ENCODE data around the gene KRT76.

KRT76 gene

DNA sequence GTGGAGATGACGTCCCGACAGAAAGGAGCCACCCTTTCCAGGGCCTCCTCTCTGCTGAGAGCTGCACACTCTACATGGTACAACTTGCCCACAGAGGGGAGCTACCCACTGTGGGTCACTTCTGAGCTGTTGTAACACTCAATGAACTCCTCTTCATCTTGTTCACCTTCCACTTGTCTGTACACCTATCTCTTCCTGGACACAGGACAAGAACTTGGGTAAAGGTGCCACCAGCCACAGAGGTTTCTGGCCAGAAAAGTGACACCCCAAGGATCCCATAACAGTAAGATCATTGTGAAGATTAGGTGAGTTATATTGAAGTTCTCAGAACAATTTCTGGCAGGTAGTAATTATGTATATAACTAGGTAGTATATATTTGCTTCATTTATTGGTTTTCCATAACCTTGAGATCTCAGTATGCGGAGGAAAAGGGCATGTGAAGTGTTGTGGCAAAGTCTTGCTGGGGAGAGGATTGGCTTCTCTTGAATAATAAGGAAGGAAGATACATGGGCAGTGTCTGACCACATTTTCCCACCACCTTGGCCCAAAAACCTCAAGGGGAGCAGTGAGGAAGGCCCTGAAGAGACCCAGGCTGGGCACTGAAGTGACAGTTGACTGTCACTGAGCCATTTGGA lies 34.2 kb downstream of the KRT76 start:
- no peak overlapping the region for H3K4me3 ChIP-seq (ENCODE audit: low read length)
- DNase-seq (ENCODE audit: low read depth), result no peak
- TF ChIP-seq, protein P1, sequence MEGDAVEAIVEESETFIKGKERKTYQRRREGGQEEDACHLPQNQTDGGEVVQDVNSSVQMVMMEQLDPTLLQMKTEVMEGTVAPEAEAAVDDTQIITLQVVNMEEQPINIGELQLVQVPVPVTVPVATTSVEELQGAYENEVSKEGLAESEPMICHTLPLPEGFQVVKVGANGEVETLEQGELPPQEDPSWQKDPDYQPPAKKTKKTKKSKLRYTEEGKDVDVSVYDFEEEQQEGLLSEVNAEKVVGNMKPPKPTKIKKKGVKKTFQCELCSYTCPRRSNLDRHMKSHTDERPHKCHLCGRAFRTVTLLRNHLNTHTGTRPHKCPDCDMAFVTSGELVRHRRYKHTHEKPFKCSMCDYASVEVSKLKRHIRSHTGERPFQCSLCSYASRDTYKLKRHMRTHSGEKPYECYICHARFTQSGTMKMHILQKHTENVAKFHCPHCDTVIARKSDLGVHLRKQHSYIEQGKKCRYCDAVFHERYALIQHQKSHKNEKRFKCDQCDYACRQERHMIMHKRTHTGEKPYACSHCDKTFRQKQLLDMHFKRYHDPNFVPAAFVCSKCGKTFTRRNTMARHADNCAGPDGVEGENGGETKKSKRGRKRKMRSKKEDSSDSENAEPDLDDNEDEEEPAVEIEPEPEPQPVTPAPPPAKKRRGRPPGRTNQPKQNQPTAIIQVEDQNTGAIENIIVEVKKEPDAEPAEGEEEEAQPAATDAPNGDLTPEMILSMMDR (IDR thresholded peaks at IDR 0.05; ENCODE audit: insufficient read depth, low read depth, low read length, missing control alignments), result no peak

DNA sequence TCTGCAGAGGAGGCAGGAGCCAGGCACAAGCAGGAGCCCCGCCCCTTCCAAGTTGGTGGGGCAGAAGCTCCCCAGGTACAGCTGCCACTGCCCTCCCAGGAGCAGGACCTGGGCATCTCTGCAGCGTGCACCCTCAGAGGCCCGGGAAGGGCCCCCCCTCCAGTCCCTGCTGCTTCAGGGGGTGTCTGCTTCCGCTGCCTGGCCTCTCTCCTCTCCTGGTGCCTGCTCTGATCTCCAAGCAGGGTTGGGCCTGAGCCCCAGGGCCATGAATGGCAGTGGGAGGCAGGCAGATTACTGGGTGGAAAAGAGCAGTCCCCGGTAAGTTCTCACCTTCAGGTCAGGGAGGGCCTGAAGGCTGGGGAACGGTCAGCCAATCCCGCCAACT lies 35.0 kb downstream of the KRT76 start:
- TF ChIP-seq, protein P1 (IDR thresholded peaks at IDR 0.05; ENCODE audit: insufficient read depth, low read depth, low read length, missing control alignments), result no peak
- H3K4me3 ChIP-seq (ENCODE audit: low read length), result no peak overlapping the region
- DNase-seq (ENCODE audit: low read depth), result no peak

DNA sequence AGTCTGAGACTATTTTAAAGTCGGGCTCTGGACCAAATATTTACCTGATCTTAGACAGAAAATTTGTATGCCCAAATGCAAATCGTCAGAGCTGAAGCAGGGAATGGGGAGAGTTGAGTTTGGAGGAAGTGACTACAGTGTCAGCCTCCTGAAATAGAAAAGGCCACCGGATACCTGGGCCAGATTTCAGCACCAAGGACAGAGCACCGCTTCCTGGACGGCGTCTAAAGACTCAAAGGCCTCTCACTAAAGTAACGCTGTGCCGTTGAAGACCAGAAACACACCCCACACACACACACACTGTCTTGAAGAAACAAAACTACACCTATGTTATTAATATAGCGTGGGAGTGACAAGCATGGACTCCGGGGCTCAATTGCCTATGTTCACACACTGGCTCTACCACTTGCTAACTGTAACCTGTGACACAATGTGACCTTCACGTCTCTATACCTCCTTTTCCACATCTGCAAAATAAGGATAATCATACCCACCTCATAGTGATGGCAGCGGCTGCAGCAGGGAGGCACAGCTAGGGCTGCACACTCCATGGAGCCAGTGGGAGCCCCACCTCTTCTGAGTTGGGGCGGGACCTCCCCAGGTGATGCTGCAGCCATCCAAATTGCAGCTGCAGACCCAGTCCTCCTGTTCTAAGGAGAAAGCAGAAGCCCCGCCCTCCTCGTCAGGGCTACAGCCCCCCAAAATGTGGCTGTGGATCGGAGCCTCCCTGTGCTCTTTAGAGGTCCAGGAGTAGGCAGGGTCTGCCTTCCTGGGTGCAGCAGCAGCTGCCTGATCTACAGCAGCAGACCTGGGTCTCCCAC lies 35.6 kb downstream of the KRT76 start:
- TF ChIP-seq, protein P1 (IDR thresholded peaks at IDR 0.05; ENCODE audit: insufficient read depth, low read depth, low read length, missing control alignments), result no peak
- H3K4me3 ChIP-seq (ENCODE audit: low read length), result no peak overlapping the region
- peak; percentile 78 for DNase-seq (ENCODE audit: low read depth)

DNA sequence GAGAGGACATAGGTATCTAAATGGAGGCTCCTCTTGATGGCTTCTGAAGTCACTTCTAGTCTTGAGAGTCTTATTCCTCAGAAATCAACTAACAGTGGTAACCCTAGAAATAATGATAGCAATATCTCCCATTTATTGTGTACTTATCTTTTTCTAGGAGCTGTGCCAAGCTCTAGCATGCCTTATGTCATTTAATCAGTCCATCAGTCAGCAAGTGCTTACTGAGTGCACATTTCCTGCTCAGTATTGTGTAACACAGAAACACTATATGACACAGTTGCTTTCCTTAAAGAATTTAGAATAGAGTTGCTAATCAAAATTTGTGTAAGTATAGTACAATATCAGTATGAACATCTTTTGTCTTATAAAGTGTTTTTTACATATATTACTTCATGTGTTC lies 36.6 kb downstream of the KRT76 start:
- no peak overlapping the region for H3K4me3 ChIP-seq (ENCODE audit: low read length)
- TF ChIP-seq, protein P1 (IDR thresholded peaks at IDR 0.05; ENCODE audit: insufficient read depth, low read depth, low read length, missing control alignments), result no peak
- peak; percentile 88 for DNase-seq (ENCODE audit: low read depth)

DNA sequence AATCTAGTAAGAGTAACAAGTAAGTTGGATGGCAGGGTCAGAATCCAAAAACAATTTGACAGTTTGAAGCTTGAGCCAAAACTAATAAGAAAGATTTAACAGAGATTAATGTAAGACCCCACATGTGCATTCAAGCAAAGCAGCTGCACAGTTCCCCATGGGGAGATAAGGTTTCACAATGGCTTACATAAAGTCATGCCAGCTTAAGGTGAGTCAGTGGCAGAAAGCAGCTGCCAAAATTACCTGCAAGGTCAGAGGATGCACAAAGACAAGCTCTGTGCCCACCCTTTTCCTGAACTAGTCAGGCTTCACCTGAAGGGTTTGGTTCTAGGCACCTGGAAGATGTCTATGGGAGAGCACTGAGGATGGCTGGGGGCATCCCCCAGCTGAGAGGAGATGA lies 37.2 kb downstream of the KRT76 start:
- DNase-seq (ENCODE audit: low read depth), result peak; percentile 75
- TF ChIP-seq, protein P1 (IDR thresholded peaks at IDR 0.05; ENCODE audit: insufficient read depth, low read depth, low read length, missing control alignments), result no peak
- no peak overlapping the region for H3K4me3 ChIP-seq (ENCODE audit: low read length)

DNA sequence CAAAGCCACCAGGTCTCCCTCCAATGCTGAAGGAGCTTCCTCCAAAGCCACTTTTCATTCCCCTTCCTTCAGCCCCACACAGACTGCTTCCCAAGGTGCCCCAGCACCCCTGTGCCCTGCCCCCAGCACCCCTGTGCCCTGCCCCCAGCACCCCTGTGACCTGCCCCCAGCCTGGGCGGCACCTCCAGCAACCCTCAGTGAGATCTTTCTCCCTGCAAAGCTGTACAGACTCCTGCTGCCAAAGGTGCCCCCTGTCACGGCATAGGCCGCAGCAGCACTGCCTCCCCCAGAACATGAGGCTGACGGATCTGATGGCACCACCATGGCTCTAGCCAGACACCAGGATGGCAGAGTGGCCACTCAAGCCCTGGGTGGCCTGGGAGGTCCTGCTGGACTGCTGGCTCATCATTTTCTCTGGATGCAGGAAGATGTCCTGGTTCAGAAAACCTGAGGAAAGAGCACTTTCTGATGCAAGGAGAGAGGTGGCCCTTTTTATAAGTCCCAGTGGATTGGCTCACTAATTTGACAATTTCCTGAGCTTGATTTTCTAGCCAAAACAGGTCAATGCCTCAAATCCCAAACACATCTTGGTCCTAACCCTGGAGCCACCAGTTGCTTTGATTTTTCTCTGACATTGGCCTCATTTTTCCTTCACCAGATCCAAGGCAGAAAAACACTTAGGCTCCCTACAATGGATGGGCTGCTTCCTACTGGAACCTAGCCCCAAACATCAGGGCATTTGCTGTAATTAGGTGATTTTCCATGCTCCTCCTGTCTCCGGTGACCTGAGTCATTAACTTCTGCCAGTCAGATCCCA lies 41.1 kb downstream of the KRT76 start:
- H3K4me3 ChIP-seq (ENCODE audit: low read length), result no peak overlapping the region
- no peak for DNase-seq (ENCODE audit: low read depth)
- TF ChIP-seq, protein P1 (IDR thresholded peaks at IDR 0.05; ENCODE audit: insufficient read depth, low read depth, low read length, missing control alignments), result no peak

Measured in epithelial cell of esophagus (primary cell).